A549 treated with ZK216348 at 1 μM for 4 hours (cell line): ENCODE results near the gene OR2K2. TPM values are rescaled to one million over a fixed set of nuclear protein-coding genes. Genes with fewer than 3 reads are reported as not detected.

Source experiments
- total RNA-seq: library from RNA; stranded (reverse); fragments of 200-300 nt; extraction: Qiagen RNA extraction; gene quantifications from 5 replicates; pipeline ENCODE4 v1.2.3, GENCODE V29; 2022; ENCODE audit warnings: low read depth

OR2K2 gene
- total RNA-seq = not detected in 5 replicates

GRCh38 chr9:111330124-111330523 is at the start of gene OR2K2:
Gene OR2K2 (minus strand): TSS chr9:111330224. CDS start chr9:111328433, 1,791 bp downstream.

Other genes starting within 250 kb of the OR2K2 start
- gene ECPAS, start 154.2 kb upstream of the OR2K2 start, total RNA-seq = 35.1 to 49.7 TPM (median 41.1 TPM) in 5 replicates
- 0.41 to 1.2 TPM (median 0.93 TPM) in 5 replicates for gene ZNF483, start 195.0 kb upstream of the OR2K2 start, total RNA-seq